Kidney epithelial cell (primary cell): ENCODE data around the gene MYLIP. TPM values are rescaled to one million over a fixed set of nuclear protein-coding genes. Genes with fewer than 3 reads are reported as not detected.

Source experiments
- DNase-seq: peaks from one replicate; pipeline ENCODE4 v3.0.0-alpha.2; 2010; ENCODE audit warnings: low read depth
- H3K27me3 ChIP-seq: 2 replicates; pipeline ENCODE4 v1.6.0; 2011; ENCODE audit warnings: low read length; ENCODE audit not compliant: control insufficient read depth, insufficient read depth
- H3K36me3 ChIP-seq: 2 replicates; pipeline ENCODE4 v1.5.1; 2011; ENCODE audit warnings: low read length; ENCODE audit not compliant: control insufficient read depth, insufficient read depth
- H3K4me3 ChIP-seq: 2 replicates; pipeline ENCODE4 v1.5.1; 2011; ENCODE audit warnings: low read depth, mild to moderate bottlenecking, control low read depth, low read length
- CTCF ChIP-seq: IDR thresholded peaks from 2 replicates; pipeline ENCODE4 v1.5.1; 2011; ENCODE audit warnings: mild to moderate bottlenecking, moderate library complexity, low read length, control low read depth, inconsistent platforms; ENCODE audit not compliant: insufficient read depth, poor library complexity, severe bottlenecking
- total RNA-seq: library from RNA; depleted of rRNA; stranded (reverse); fragments of >200 nt; gene quantifications from 2 replicates; pipeline ENCODE4 v1.2.3, GENCODE V29; 2015

Gene MYLIP
- total RNA-seq, 1 donor from 2014 or later, result 5.2 TPM

GRCh38 chr6:16092990-16093389, 35.9 kb upstream of the MYLIP start:
- no peaks in the 10 kb centered on the region for H3K36me3 ChIP-seq
- H3K4me3 ChIP-seq, result no peak overlapping the region
- DNase-seq, result no peak
- no peaks in the 10 kb centered on the region for H3K27me3 ChIP-seq
- no peak for TF ChIP-seq CTCF

GRCh38 chr6:16095180-16095579, 33.7 kb upstream of the MYLIP start:
- Histone ChIP-seq H3K36me3 (no peaks in the 10 kb centered on the region), H3K4me3 (no peak overlapping the region), H3K27me3 (no peaks in the 10 kb centered on the region)
- DNase-seq, result no peak
- TF ChIP-seq CTCF, result no peak

GRCh38 chr6:16097382-16098171, 31.3 kb upstream of the MYLIP start:
- Histone ChIP-seq H3K4me3 (no peak overlapping the region), H3K36me3 (no peaks in the 10 kb centered on the region), H3K27me3 (no peaks in the 10 kb centered on the region)
- no peak for DNase-seq
- no peak for TF ChIP-seq CTCF

- H3K27me3 ChIP-seq, result no peaks in the 10 kb centered on the region
- no peaks in the 10 kb centered on the region for H3K36me3 ChIP-seq
- no peak overlapping the region for H3K4me3 ChIP-seq
- TF ChIP-seq CTCF, result no peak
- DNase-seq, result no peak
Measured at GRCh38 chr6:16098211-16098610, 30.7 kb upstream of the MYLIP start.

DNA sequence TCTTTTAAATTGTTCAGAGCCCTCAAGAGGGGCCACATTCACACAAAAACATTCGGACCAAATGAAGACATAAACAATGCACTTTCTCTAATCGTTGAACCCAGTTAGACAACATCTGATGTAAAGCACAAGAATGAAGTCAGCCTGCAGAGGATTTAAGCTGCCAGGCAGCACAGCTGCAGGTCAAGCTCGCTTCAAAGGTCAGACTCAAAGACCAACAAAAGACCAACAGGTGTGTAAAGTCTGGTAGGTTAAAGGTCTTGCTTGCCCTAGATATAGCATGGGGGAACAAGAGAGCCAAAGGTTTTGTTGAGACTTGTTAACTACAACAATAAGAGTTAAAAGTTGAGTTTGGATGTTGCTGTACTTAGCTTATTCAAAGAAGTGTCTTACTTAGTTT, 26.7 kb upstream of the MYLIP start:
- Histone ChIP-seq H3K27me3 (no peaks in the 10 kb centered on the region), H3K4me3 (no peak overlapping the region), H3K36me3 (no peaks in the 10 kb centered on the region)
- no peak for TF ChIP-seq CTCF
- no peak for DNase-seq

DNA sequence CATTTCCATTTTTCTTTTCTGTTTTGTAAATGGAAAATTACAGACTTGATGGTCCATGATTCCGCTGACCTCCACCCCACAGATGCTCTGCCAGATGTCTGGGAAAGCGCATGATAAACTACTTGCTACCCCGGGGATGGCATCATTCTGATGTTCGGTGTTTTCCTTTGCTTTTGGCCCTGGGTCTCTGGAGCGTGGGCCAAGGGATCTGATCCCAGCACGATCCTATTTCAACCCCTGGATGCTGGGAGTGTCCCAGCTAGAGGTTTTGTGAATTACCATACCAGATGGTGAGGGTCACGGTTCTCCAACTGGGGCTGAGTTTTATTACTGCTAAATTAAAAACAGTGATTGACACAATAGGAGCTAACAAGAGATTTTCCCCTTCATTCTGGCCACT, 25.2 kb upstream of the MYLIP start:
- H3K36me3 ChIP-seq, result no peaks in the 10 kb centered on the region
- no peaks in the 10 kb centered on the region for H3K27me3 ChIP-seq
- no peak overlapping the region for H3K4me3 ChIP-seq
- no peak for DNase-seq
- no peak for TF ChIP-seq CTCF
